Stimulated activated naive CD8-positive, alpha-beta T cell treated with anti-CD3 and anti-CD28 coated beads, Interleukin-15, amount 100 ng/mL, for 72 hours (primary cell): ENCODE data around the gene CTNNA2.

ENCODE experiments used
- ATAC-seq: fragments of 150-1000 bp; cut with Tn5 transposase; 2 replicates; pipeline ENCODE4 v1.10.0; 2021; ENCODE audit warnings: mild to moderate bottlenecking, moderate library complexity
- DNase-seq, 2 donors: peaks; one replicate each; pipeline ENCODE4 v3.0.0; 2021 to 2022
- H3K27ac Mint-ChIP-seq, 2 donors: one replicate each; pipeline ENCODE4 v1.8.0; 2022; ENCODE audit warnings: mild to moderate bottlenecking in 2 of 2, mixed read lengths in 2 of 2, moderate library complexity in 2 of 2
- H3K27me3 Mint-ChIP-seq: one replicate; pipeline ENCODE4 v1.8.0; 2022; ENCODE audit warnings: mixed read lengths
- H3K4me1 Mint-ChIP-seq: one replicate; pipeline ENCODE4 v1.8.0; 2022; ENCODE audit warnings: mild to moderate bottlenecking, mixed read lengths
- H3K4me3 Mint-ChIP-seq, 2 donors: one replicate each; pipeline ENCODE4 v1.8.0; 2022; ENCODE audit warnings: mild to moderate bottlenecking in 2 of 2, mixed read lengths in 2 of 2, moderate library complexity in 1 of 2
- H3K9me3 Mint-ChIP-seq, 2 donors: one replicate each; pipeline ENCODE4 v1.8.0; 2022; ENCODE audit warnings: mixed read lengths in 2 of 2

The CTNNA2 gene

GRCh38 chr2:80459028-80459427 is 946.2 kb downstream of the CTNNA2 start:
- ATAC-seq (no peak), DNase-seq (no peak)
- H3K27me3 Mint-ChIP-seq, result no peaks in the 10 kb centered on the region
- H3K4me1 Mint-ChIP-seq, result no peaks in the 10 kb centered on the region
- H3K27ac Mint-ChIP-seq, result no peak overlapping the region
- H3K4me3 Mint-ChIP-seq, result no peak overlapping the region
- H3K9me3 Mint-ChIP-seq, result peaks cover 9 to 21% of the 10 kb centered on the region in 2 donors

- ATAC-seq (no peak), DNase-seq (no peak)
- H3K27ac Mint-ChIP-seq, result no peak overlapping the region
- no peak overlapping the region for H3K4me3 Mint-ChIP-seq
- no peaks in the 10 kb centered on the region for H3K4me1 Mint-ChIP-seq
- no peaks in the 10 kb centered on the region for H3K27me3 Mint-ChIP-seq
- peaks cover 9 to 17% of the 10 kb centered on the region in 2 donors for H3K9me3 Mint-ChIP-seq
Measured at GRCh38 chr2:80461505-80462197, 948.8 kb downstream of the CTNNA2 start.

GRCh38 chr2:80462654-80463053 is 949.8 kb downstream of the CTNNA2 start:
- no peaks in the 10 kb centered on the region for H3K27me3 Mint-ChIP-seq
- ATAC-seq, result no peak
- no peak overlapping the region for H3K4me3 Mint-ChIP-seq
- no peaks in the 10 kb centered on the region for H3K4me1 Mint-ChIP-seq
- H3K9me3 Mint-ChIP-seq, result peaks cover 9 to 15% of the 10 kb centered on the region in 2 donors
- no peak overlapping the region for H3K27ac Mint-ChIP-seq
- DNase-seq, result no peak

- H3K27me3 Mint-ChIP-seq, result no peaks in the 10 kb centered on the region
- ATAC-seq (no peak), DNase-seq (no peak)
- no peaks in the 10 kb centered on the region for H3K4me1 Mint-ChIP-seq
- peaks cover 9 to 15% of the 10 kb centered on the region in 2 donors for H3K9me3 Mint-ChIP-seq
- no peak overlapping the region for H3K4me3 Mint-ChIP-seq
- H3K27ac Mint-ChIP-seq, result no peak overlapping the region
Measured at GRCh38 chr2:80464275-80464674, 951.4 kb downstream of the CTNNA2 start.

- Mint-ChIP-seq H3K4me1 (no peaks in the 10 kb centered on the region), H3K9me3 (peaks cover 9 to 26% of the 10 kb centered on the region in 2 donors), H3K27me3 (no peaks in the 10 kb centered on the region), H3K4me3 (no peak overlapping the region), H3K27ac (no peak overlapping the region)
- ATAC-seq (no peak), DNase-seq (no peak)
Measured at GRCh38 chr2:80467262-80467811, 954.5 kb downstream of the CTNNA2 start.

GRCh38 chr2:80469428-80469827 is 956.6 kb downstream of the CTNNA2 start:
- DNase-seq, result no peak
- H3K27ac Mint-ChIP-seq, result no peak overlapping the region
- ATAC-seq, result no peak

GRCh38 chr2:80473069-80473468 is 960.2 kb downstream of the CTNNA2 start:
- no peak overlapping the region for H3K4me3 Mint-ChIP-seq
- H3K4me1 Mint-ChIP-seq, result no peaks in the 10 kb centered on the region
- H3K27me3 Mint-ChIP-seq, result no peaks in the 10 kb centered on the region
- H3K27ac Mint-ChIP-seq, result no peak overlapping the region
- ATAC-seq (no peak), DNase-seq (no peak)
- H3K9me3 Mint-ChIP-seq, result peaks cover 4 to 14% of the 10 kb centered on the region in 2 donors

More at GRCh38 chr2:80469428-80469827, 956.6 kb downstream of the CTNNA2 start:
- H3K9me3 Mint-ChIP-seq, result peaks cover 0 to 14% of the 10 kb centered on the region in 2 donors
- H3K4me3 Mint-ChIP-seq, result no peak overlapping the region
- H3K27me3 Mint-ChIP-seq, result no peaks in the 10 kb centered on the region
- H3K4me1 Mint-ChIP-seq, result no peaks in the 10 kb centered on the region

- Mint-ChIP-seq H3K9me3 (peaks cover 4 to 14% of the 10 kb centered on the region in 2 donors), H3K4me1 (no peaks in the 10 kb centered on the region), H3K27ac (no peak overlapping the region), H3K4me3 (no peak overlapping the region), H3K27me3 (no peaks in the 10 kb centered on the region)
- DNase-seq (no peak), ATAC-seq (no peak)
Measured at GRCh38 chr2:80473796-80474195, 960.9 kb downstream of the CTNNA2 start.

GRCh38 chr2:80475970-80476369 is 963.1 kb downstream of the CTNNA2 start:
- H3K4me1 Mint-ChIP-seq, result no peaks in the 10 kb centered on the region
- no peaks in the 10 kb centered on the region for H3K27me3 Mint-ChIP-seq
- peaks cover 4 to 14% of the 10 kb centered on the region in 2 donors for H3K9me3 Mint-ChIP-seq
- H3K4me3 Mint-ChIP-seq, result no peak overlapping the region
- H3K27ac Mint-ChIP-seq, result no peak overlapping the region
- DNase-seq, result no peak
- ATAC-seq, result no peak

GRCh38 chr2:80476535-80477117 is 963.8 kb downstream of the CTNNA2 start:
- ATAC-seq (no peak), DNase-seq (no peak)
- H3K27me3 Mint-ChIP-seq, result no peaks in the 10 kb centered on the region
- no peaks in the 10 kb centered on the region for H3K4me1 Mint-ChIP-seq
- no peak overlapping the region for H3K4me3 Mint-ChIP-seq
- no peak overlapping the region for H3K27ac Mint-ChIP-seq
- H3K9me3 Mint-ChIP-seq, result peaks cover 4 to 10% of the 10 kb centered on the region in 2 donors

GRCh38 chr2:80482276-80482675 is 969.4 kb downstream of the CTNNA2 start:
- peaks cover 0 to 4% of the 10 kb centered on the region in 2 donors for H3K9me3 Mint-ChIP-seq
- H3K27me3 Mint-ChIP-seq, result no peaks in the 10 kb centered on the region
- no peak overlapping the region for H3K27ac Mint-ChIP-seq
- H3K4me1 Mint-ChIP-seq, result no peaks in the 10 kb centered on the region
- no peak overlapping the region for H3K4me3 Mint-ChIP-seq
- no peak for DNase-seq
- no peak for ATAC-seq

- ATAC-seq (no peak), DNase-seq (no peak)
- Mint-ChIP-seq H3K4me3 (no peak overlapping the region), H3K27me3 (no peaks in the 10 kb centered on the region), H3K4me1 (no peaks in the 10 kb centered on the region), H3K27ac (no peak overlapping the region), H3K9me3 (peaks cover 10 to 12% of the 10 kb centered on the region in 2 donors)
Measured at GRCh38 chr2:80489717-80490116, 976.9 kb downstream of the CTNNA2 start.

- no peak overlapping the region for H3K4me3 Mint-ChIP-seq
- no peaks in the 10 kb centered on the region for H3K27me3 Mint-ChIP-seq
- H3K4me1 Mint-ChIP-seq, result no peaks in the 10 kb centered on the region
- H3K27ac Mint-ChIP-seq, result no peak overlapping the region
- ATAC-seq (no peak), DNase-seq (no peak)
- H3K9me3 Mint-ChIP-seq, result peaks cover 10 to 12% of the 10 kb centered on the region in 2 donors
Measured at GRCh38 chr2:80490964-80491363, 978.1 kb downstream of the CTNNA2 start.

- no peak for ATAC-seq
- Mint-ChIP-seq H3K4me3 (no peak overlapping the region), H3K4me1 (no peaks in the 10 kb centered on the region), H3K27me3 (no peaks in the 10 kb centered on the region), H3K9me3 (peaks cover 10 to 12% of the 10 kb centered on the region in 2 donors), H3K27ac (no peak overlapping the region)
- no peak for DNase-seq
Measured at GRCh38 chr2:80496346-80496745, 983.5 kb downstream of the CTNNA2 start.

GRCh38 chr2:80496775-80497174 is 983.9 kb downstream of the CTNNA2 start:
- H3K27me3 Mint-ChIP-seq, result no peaks in the 10 kb centered on the region
- ATAC-seq (no peak), DNase-seq (no peak)
- no peak overlapping the region for H3K27ac Mint-ChIP-seq
- H3K9me3 Mint-ChIP-seq, result peaks cover 10 to 12% of the 10 kb centered on the region in 2 donors
- H3K4me1 Mint-ChIP-seq, result no peaks in the 10 kb centered on the region
- H3K4me3 Mint-ChIP-seq, result no peak overlapping the region

- Mint-ChIP-seq H3K27me3 (no peaks in the 10 kb centered on the region), H3K9me3 (peaks cover 0 to 1% of the 10 kb centered on the region in 2 donors), H3K4me3 (no peak overlapping the region), H3K27ac (no peak overlapping the region), H3K4me1 (no peaks in the 10 kb centered on the region)
- DNase-seq (no peak), ATAC-seq (no peak)
Measured at GRCh38 chr2:80499095-80499494, 986.2 kb downstream of the CTNNA2 start.
